GM12878 (cell line): ENCODE measurements around the gene RBMS3.

Experiments
- TBL1XR1 ChIP-seq: IDR thresholded peaks from 2 replicates; pipeline ENCODE4 v1.6.1; 2012; ENCODE audit warnings: low read depth, low read length, improper control_type of control experiment
- YY1 ChIP-seq: IDR thresholded peaks from 2 replicates; pipeline ENCODE4 v1.6.1; 2011; ENCODE audit warnings: low read depth, mild to moderate bottlenecking, low read length
- TF ChIP-seq, protein P1 (sequence below), 3 experiments: IDR thresholded peaks in 2 of 3; conservative IDR thresholded peaks in 1 of 3; 2 replicates each; pipeline ENCODE4 v1.5.1; 2011; ENCODE audit warnings: low read depth in 3 of 3, low read length in 3 of 3, mild to moderate bottlenecking in 3 of 3, control low read depth in 2 of 3, moderate library complexity in 2 of 3, inconsistent platforms in 1 of 3, mixed read lengths in 1 of 3; ENCODE audit not compliant: control insufficient read depth in 2 of 3, insufficient read depth in 1 of 3; ENCODE audit errors: extremely low read depth in 1 of 3

DNA sequence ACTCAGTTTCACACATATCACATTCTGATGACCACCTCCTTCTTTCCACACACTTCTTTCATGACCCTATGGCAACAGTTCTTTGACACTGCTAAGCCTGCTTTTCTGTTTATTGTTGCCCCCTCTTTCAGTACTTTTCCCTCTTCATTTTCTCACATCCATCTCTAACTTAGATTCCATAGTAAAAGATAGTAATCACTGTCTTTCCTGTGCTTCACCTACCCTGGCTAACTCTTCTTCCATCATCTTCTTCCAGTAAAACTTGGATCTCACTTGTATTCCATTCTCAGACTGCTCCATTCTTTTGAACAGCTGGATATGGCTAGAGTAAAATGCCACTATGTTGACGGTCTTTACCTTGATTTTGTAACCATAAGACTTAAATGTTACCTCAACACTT is 692.9 kb downstream of the RBMS3 start:
- TF ChIP-seq TBL1XR1 = no peak
- TF ChIP-seq, protein P1, sequence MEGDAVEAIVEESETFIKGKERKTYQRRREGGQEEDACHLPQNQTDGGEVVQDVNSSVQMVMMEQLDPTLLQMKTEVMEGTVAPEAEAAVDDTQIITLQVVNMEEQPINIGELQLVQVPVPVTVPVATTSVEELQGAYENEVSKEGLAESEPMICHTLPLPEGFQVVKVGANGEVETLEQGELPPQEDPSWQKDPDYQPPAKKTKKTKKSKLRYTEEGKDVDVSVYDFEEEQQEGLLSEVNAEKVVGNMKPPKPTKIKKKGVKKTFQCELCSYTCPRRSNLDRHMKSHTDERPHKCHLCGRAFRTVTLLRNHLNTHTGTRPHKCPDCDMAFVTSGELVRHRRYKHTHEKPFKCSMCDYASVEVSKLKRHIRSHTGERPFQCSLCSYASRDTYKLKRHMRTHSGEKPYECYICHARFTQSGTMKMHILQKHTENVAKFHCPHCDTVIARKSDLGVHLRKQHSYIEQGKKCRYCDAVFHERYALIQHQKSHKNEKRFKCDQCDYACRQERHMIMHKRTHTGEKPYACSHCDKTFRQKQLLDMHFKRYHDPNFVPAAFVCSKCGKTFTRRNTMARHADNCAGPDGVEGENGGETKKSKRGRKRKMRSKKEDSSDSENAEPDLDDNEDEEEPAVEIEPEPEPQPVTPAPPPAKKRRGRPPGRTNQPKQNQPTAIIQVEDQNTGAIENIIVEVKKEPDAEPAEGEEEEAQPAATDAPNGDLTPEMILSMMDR (IDR thresholded peaks at IDR 0.05 in 2 of 3, conservative IDR thresholded peaks at IDR 0.05 in 1 of 3; ENCODE audit: control insufficient read depth in 2 of 3, extremely low read depth in 1 of 3, insufficient read depth in 1 of 3, low read depth in 3 of 3, low read length in 3 of 3) = no peak
- TF ChIP-seq YY1 = no peak
